HUES64 (cell line): Measurements from ENCODE around the gene CAMKK1. TPM values are rescaled to one million over a fixed set of nuclear protein-coding genes. Genes with fewer than 3 reads are reported as not detected.
A peak's percentile ranks its signal among the peaks of the same experiment; 100 is the strongest.

Experiments used
- H3K27ac ChIP-seq: 2 replicates; pipeline ENCODE4 v1.7.0; 2013; ENCODE audit warnings: low read depth, low read length, inconsistent platforms
- H3K27me3 ChIP-seq: 2 replicates; pipeline ENCODE4 v1.6.1; 2013; ENCODE audit warnings: mild to moderate bottlenecking, low read length; ENCODE audit not compliant: insufficient read depth
- H3K36me3 ChIP-seq: 2 replicates; pipeline ENCODE4 v1.6.1; 2013; ENCODE audit warnings: mild to moderate bottlenecking, low read length; ENCODE audit not compliant: insufficient read depth
- H3K4me1 ChIP-seq: 2 replicates; pipeline ENCODE4 v1.6.1; 2013; ENCODE audit warnings: mild to moderate bottlenecking, low read length, moderate library complexity; ENCODE audit not compliant: insufficient read depth
- H3K4me3 ChIP-seq: 2 replicates; pipeline ENCODE4 v1.5.1; 2013; ENCODE audit warnings: mild to moderate bottlenecking, low read length, moderate library complexity
- H3K9ac ChIP-seq: 2 replicates; pipeline ENCODE4 v1.6.1; 2013; ENCODE audit warnings: mild to moderate bottlenecking, low read depth, low read length
- H3K9me3 ChIP-seq: 2 replicates; pipeline ENCODE4 v1.6.1; 2013; ENCODE audit warnings: low read depth, low read length; ENCODE audit not compliant: insufficient read depth
- WGBS: fragments of 150-250, 120-280 bp; methylation state at CpG from one replicate; pipeline ENCODE4 v1.1.7; 2013; ENCODE audit warnings: missing lambda C conversion rate; 5-methylcytosine and 5-hydroxymethylcytosine counted together
- polyA plus RNA-seq, 2 experiments: library from polyadenylated mRNA; stranded (reverse); fragments of 50-300 nt; gene quantifications; one replicate each; pipeline ENCODE4 v1.2.3, GENCODE V29; 2013

CAMKK1 gene
- polyA plus RNA-seq (2013, experiment 1 of 2), result 2.9 TPM
- 3.7 TPM for polyA plus RNA-seq (2013, experiment 2 of 2)

DNA sequence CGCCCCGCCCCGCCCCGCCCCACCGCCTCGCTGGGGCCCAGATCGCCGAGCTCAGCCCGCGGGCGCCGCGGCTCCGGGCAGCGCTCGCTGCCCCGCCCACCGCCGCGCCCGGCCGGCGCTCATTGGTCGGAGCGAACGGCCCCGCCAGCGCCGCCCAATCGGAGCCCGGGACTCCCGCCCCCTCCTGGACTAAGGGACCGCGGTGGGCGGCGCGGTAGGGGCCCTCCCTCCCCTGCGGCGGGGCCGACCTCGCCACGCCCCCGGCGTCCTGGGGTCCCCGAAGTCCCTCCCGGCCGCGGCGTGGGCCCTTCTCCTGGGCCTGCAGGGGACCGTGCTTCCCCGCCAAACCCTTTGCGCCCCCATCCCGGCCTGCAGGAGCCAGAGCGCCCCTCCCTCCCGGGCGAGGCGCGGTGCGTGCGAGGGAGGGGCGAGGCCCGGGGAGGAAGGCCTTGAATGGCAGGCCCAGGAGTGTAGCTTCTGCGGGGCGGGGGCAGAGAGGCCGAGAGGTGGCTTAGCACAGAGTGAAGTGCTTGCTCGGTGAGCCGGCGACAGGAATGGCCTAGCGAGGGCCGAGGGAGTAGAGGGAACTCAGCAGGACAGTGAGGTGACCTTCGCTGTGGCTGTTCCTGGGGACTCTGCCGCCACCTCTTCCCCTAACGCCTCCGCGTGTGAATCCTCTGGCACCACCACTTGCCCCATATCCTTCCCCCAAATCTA is at the start of gene CAMKK1:
TSS of gene CAMKK1 (minus strand) at position 51 of the 717 bp plus-strand sequence. CDS start 7,366 bp downstream, outside the sequence.
- peak within 1 kb of the TSS; percentile 62 for H3K4me3 ChIP-seq
- H3K27ac ChIP-seq, result no peak within 1 kb of the TSS
- H3K4me1 ChIP-seq, result peaks cover 26% of the 10 kb centered on the region
- peaks cover 4% of the 10 kb centered on the region; the same call in 1 of the 2 replicates for H3K27me3 ChIP-seq
- no peaks in the 10 kb centered on the region for H3K36me3 ChIP-seq
- peak within 1 kb of the TSS; percentile 13 for H3K9ac ChIP-seq
- no peaks in the 10 kb centered on the region for H3K9me3 ChIP-seq
- 2% methylated on average over 75 of the region's 75 CpGs for WGBS

- 92% methylated on average over 48 of the region's 48 CpGs for WGBS
- Histone ChIP-seq H3K27me3 (peaks cover 7% of the 10 kb centered on the region), H3K9me3 (no peaks in the 10 kb centered on the region), H3K9ac (no peak overlapping the region), H3K4me1 (peaks cover 4% of the 10 kb centered on the region; the same call in 1 of the 2 replicates), H3K36me3 (no peaks in the 10 kb centered on the region), H3K27ac (no peak overlapping the region), H3K4me3 (no peak overlapping the region)
Measured at GRCh38 chr17:3940965-3941698, 48.3 kb upstream of the CAMKK1 start.

GRCh38 chr17:3937359-3937758 is 44.5 kb upstream of the CAMKK1 start:
- H3K4me1 ChIP-seq, result no peaks in the 10 kb centered on the region
- no peaks in the 10 kb centered on the region for H3K36me3 ChIP-seq
- no peak overlapping the region for H3K4me3 ChIP-seq
- no peaks in the 10 kb centered on the region for H3K9me3 ChIP-seq
- WGBS, result 96% methylated on average over 17 of the region's 17 CpGs
- H3K27me3 ChIP-seq, result no peaks in the 10 kb centered on the region
- H3K9ac ChIP-seq, result no peak overlapping the region
- no peak overlapping the region for H3K27ac ChIP-seq

- no peak overlapping the region for H3K9ac ChIP-seq
- H3K4me1 ChIP-seq, result no peaks in the 10 kb centered on the region
- WGBS, result 93% methylated on average over 9 of the region's 9 CpGs
- no peak overlapping the region for H3K27ac ChIP-seq
- H3K27me3 ChIP-seq, result no peaks in the 10 kb centered on the region
- no peak overlapping the region for H3K4me3 ChIP-seq
- H3K9me3 ChIP-seq, result no peaks in the 10 kb centered on the region
- no peaks in the 10 kb centered on the region for H3K36me3 ChIP-seq
Measured at GRCh38 chr17:3935825-3936355, 43.0 kb upstream of the CAMKK1 start.

DNA sequence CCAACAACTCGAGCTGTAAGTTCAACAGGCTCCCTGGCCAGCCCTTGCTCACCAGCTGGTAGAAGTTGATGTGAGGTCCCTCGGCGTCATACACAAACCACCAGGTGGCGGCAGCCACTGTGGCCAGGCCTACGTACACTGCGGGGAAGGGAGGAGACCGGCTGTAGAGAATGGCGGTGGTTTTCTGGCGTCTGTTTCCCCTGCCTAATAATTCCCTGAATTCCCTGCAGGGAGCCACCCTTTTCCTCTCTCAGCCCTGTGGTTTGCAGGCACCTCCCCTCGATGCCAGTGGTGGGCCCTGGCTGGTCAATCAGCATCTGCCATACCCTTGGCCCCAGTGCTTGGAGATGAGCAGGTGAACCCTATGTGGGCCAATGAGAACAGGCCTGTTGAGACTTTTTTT is 42.3 kb upstream of the CAMKK1 start:
- no peaks in the 10 kb centered on the region for H3K4me1 ChIP-seq
- H3K4me3 ChIP-seq, result no peak overlapping the region
- H3K36me3 ChIP-seq, result no peaks in the 10 kb centered on the region
- no peaks in the 10 kb centered on the region for H3K27me3 ChIP-seq
- H3K9ac ChIP-seq, result no peak overlapping the region
- H3K9me3 ChIP-seq, result no peaks in the 10 kb centered on the region
- no peak overlapping the region for H3K27ac ChIP-seq
- 16% methylated on average over 10 of the region's 10 CpGs for WGBS

DNA sequence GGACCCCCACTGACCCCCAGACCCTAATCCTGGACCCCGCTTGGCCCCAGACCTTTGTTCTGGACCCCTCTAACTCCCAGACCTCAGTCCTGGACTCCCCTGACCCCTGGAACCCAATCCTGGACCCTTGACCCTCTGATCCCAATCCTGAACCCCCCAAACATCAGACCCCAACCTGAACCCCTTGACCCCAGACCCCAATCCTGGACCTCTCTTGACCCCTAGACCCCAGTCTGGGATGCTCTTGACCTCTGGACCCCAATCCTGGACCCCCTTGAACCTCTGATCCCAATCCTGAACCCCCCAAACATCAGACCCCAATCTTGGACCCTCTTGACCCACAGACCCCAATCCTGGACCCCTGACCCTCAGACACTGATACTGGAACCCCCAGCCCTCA is 36.9 kb upstream of the CAMKK1 start:
- no peak overlapping the region for H3K27ac ChIP-seq
- H3K9ac ChIP-seq, result no peak overlapping the region
- H3K36me3 ChIP-seq, result no peaks in the 10 kb centered on the region
- H3K4me3 ChIP-seq, result no peak overlapping the region
- no peaks in the 10 kb centered on the region for H3K4me1 ChIP-seq
- H3K27me3 ChIP-seq, result no peaks in the 10 kb centered on the region
- WGBS, result 100% methylated on average over 1 of the region's 1 CpG
- H3K9me3 ChIP-seq, result no peaks in the 10 kb centered on the region

DNA sequence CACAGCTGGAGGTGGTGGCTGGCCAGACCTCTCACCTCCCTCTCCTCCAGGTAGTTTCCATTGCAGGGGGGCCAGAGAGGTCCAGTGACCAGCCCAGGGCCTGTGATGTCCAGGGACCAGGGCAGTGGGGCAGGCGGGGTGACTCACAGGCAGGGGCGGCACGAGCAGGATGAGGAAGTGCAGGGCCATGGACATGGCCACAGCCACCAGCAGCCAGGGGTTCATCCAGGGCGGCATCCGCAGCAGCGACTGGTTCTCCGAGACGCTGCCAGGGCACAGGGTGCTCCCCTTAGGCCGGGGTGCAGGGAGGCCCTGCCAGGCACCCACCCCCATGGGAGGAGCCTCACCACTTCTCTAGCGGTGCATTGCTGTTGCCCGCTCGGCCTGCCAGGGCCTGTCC is 36.3 kb upstream of the CAMKK1 start:
- Histone ChIP-seq H3K9me3 (no peaks in the 10 kb centered on the region), H3K4me1 (no peaks in the 10 kb centered on the region), H3K36me3 (no peaks in the 10 kb centered on the region), H3K27ac (no peak overlapping the region), H3K27me3 (no peaks in the 10 kb centered on the region), H3K9ac (no peak overlapping the region), H3K4me3 (no peak overlapping the region)
- WGBS, result 95% methylated on average over 12 of the region's 12 CpGs

- 92% methylated on average over 16 of the region's 16 CpGs for WGBS
- no peak overlapping the region for H3K9ac ChIP-seq
- no peaks in the 10 kb centered on the region for H3K36me3 ChIP-seq
- H3K4me1 ChIP-seq, result no peaks in the 10 kb centered on the region
- H3K27ac ChIP-seq, result no peak overlapping the region
- H3K4me3 ChIP-seq, result no peak overlapping the region
- no peaks in the 10 kb centered on the region for H3K27me3 ChIP-seq
- H3K9me3 ChIP-seq, result no peaks in the 10 kb centered on the region
Measured at GRCh38 chr17:3928406-3928805, 35.6 kb upstream of the CAMKK1 start.

DNA sequence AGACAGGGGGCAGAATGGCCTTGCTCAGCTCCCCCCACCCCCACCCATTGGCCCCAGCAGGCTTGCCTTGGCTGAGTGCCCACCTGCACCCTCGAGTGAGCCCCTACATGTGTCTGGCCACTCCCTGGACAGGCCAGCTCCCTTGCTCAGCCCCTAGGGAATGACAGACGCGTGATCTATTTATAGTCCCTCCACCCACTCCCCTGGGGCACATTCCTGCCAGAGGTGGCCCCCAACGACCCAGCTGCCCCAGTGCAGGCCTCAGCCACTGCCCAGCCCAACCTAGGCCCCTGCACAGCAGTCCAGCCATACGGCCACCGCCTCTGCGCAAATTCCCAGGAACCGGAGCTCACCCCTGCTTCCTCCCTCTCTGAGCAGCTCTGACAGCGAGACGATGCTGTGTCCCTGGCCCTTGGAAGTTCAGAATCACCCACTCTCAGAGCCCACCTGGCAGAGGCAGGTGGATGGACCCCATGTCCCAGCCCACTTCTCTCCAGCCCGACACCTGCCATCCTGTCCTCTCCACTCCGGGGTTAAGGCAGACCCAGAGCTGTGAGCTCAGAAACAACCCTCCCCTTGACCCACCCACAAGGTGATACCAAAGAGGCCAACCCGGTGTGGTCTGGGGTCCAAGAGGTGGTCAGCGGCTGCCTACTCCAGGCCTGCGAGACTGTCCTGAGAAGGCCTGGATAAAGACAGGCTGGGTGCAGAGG is 34.9 kb upstream of the CAMKK1 start:
- H3K4me1 ChIP-seq, result no peaks in the 10 kb centered on the region
- H3K27ac ChIP-seq, result no peak overlapping the region
- no peaks in the 10 kb centered on the region for H3K36me3 ChIP-seq
- no peak overlapping the region for H3K9ac ChIP-seq
- no peaks in the 10 kb centered on the region for H3K9me3 ChIP-seq
- no peak overlapping the region for H3K4me3 ChIP-seq
- WGBS, result 89% methylated on average over 15 of the region's 15 CpGs
- no peaks in the 10 kb centered on the region for H3K27me3 ChIP-seq

GRCh38 chr17:3926860-3927627 is 34.2 kb upstream of the CAMKK1 start:
- Histone ChIP-seq H3K27ac (no peak overlapping the region), H3K4me1 (no peaks in the 10 kb centered on the region), H3K36me3 (no peaks in the 10 kb centered on the region), H3K27me3 (no peaks in the 10 kb centered on the region), H3K9ac (no peak overlapping the region), H3K9me3 (no peaks in the 10 kb centered on the region), H3K4me3 (no peak overlapping the region)
- 84% methylated on average over 16 of the region's 16 CpGs for WGBS
